Activated CD4-positive, alpha-beta T cell treated with anti-CD3 and anti-CD28 coated beads for 36 hours (primary cell): ENCODE data around the gene OR52E4. TPM values are rescaled to one million over a fixed set of nuclear protein-coding genes. Genes with fewer than 3 reads are reported as not detected.

Source experiments
- ATAC-seq: fragments of 200-7000 bp; cut with Tn5 transposase; one replicate; pipeline ENCODE4 v1.10.0; 2021; ENCODE audit warnings: mild to moderate bottlenecking, moderate library complexity
- CTCF ChIA-PET: fragments of 350-600 bp; sonication (Branson Sonifier 250); formaldehyde crosslinking; loops from one replicate; lab custom pipeline; 2021; ENCODE audit warnings: antibody characterized with exemption; lab: Charles Lee
- POLR2A ChIA-PET: fragments of 350-600 bp; sonication (Branson Sonifier 250); formaldehyde crosslinking; loops from one replicate; lab custom pipeline; 2021; ENCODE audit warnings: antibody characterized with exemption, inconsistent platforms; lab: Charles Lee
- DNase-seq: peaks from one replicate; pipeline ENCODE4 v3.0.0-alpha.2; 2020
- H3K27ac Mint-ChIP-seq: one replicate; pipeline ENCODE4 v1.8.0; 2021; ENCODE audit warnings: mixed read lengths
- H3K27me3 Mint-ChIP-seq: one replicate; pipeline ENCODE4 v1.8.0; 2021; ENCODE audit warnings: mixed read lengths
- H3K36me3 Mint-ChIP-seq: one replicate; pipeline ENCODE4 v1.8.0; 2021; ENCODE audit warnings: low read depth, mixed read lengths
- H3K4me1 Mint-ChIP-seq: one replicate; pipeline ENCODE4 v1.8.0; 2021; ENCODE audit warnings: mixed read lengths
- H3K4me3 Mint-ChIP-seq: one replicate; pipeline ENCODE4 v1.8.0; 2021; ENCODE audit warnings: mild to moderate bottlenecking, moderate library complexity, mixed read lengths
- H3K9me3 Mint-ChIP-seq: one replicate; pipeline ENCODE4 v1.8.0; 2021; ENCODE audit warnings: low read depth, mixed read lengths
- intact Hi-C, 2 experiments: fragments of 100-400 bp; cut with DNase I in 1 of 2; cut with micrococcal nuclease in 1 of 2; formaldehyde crosslinking; loops; one replicate each; pipeline versions ENCODE4 v1.14.2 to v1.15.1; 2022 to 2024; cut with DNase I, micrococcal nuclease
- total RNA-seq, 2 experiments: library from RNA; stranded (reverse); gene quantifications; one replicate each; pipeline ENCODE4 v1.2.3, GENCODE V29; 2021

Gene OR52E4
- total RNA-seq, 2 experiments from 2014 or later: not detected

DNA sequence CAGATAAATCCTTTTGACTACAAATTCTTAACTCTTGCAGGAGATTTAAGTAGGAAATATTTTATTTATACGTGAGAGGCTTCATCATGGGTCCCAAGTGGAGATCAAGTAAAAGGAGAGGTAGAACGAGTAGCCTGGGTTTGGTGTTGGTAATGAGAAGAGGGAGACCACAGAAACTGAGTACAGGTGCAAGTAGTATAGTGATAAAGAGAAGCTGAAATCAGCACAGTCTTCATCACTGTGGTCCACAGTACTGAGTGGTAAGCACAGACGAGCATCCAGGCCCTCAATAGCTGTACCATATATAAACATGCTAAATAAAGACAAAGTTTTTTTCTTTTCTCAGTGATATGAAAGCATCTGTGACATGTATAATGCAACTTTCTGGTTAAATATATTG lies 6.7 kb downstream of the OR52E4 start:
- Mint-ChIP-seq H3K36me3 (no peaks in the 10 kb centered on the region), H3K4me1 (no peaks in the 10 kb centered on the region), H3K27me3 (peaks cover 8% of the 10 kb centered on the region), H3K4me3 (no peak overlapping the region), H3K9me3 (no peaks in the 10 kb centered on the region), H3K27ac (no peak overlapping the region)
- ChIA-PET CTCF (no interaction called here), POLR2A (no interaction called here)
- DNase-seq: no peak
- no peak for ATAC-seq
- intact Hi-C loops: no loop called here

DNA sequence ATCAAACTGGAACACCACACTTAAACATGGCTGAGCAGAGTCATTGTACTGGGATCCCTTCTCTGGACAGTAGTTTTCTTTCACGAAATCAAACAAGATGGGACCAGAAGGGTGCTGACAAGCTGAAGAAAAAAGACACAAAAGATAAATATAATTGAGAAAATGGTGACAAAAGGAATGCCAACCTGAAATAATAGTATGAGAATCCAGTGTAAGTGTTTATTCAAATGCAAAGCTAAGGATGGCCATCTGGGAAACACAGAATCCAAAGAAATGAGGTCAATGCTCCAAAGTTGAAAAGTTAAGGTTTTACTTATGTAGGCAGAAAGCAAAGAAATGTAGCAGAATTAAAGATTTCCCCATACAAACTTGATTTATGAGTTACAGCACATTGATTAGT lies 7.2 kb downstream of the OR52E4 start:
- H3K27me3 Mint-ChIP-seq: peaks cover 5% of the 10 kb centered on the region
- intact Hi-C loops: no loop called here
- CTCF ChIA-PET: interaction anchor here (0.7 kb wide), 1 partner anchor 25 kb away, joined by 3 read pairs; no protein-coding TSS in a partner anchor

GRCh38 chr11:5891216-5891800 lies 10.9 kb downstream of the OR52E4 start:
- H3K27me3 Mint-ChIP-seq: peaks cover 5% of the 10 kb centered on the region
- ATAC-seq (no peak), DNase-seq (no peak)
- no peak overlapping the region for H3K4me3 Mint-ChIP-seq
- no peaks in the 10 kb centered on the region for H3K9me3 Mint-ChIP-seq
- ChIA-PET CTCF (interaction anchor here (0.5 to 1.2 kb wide), 11 partner anchors 11 to 1296 kb away, joined by 3 to 7 read pairs (median 3); no protein-coding TSS in a partner anchor), POLR2A (no interaction called here)
- H3K36me3 Mint-ChIP-seq: no peaks in the 10 kb centered on the region
- no peak overlapping the region for H3K27ac Mint-ChIP-seq
- H3K4me1 Mint-ChIP-seq: no peaks in the 10 kb centered on the region
- intact Hi-C loops: loop anchor here (1.0 to 5.0 kb wide), 5 partner anchors 291 to 767 kb away; no protein-coding TSS in a partner anchor

More for the DNA sequence above, 7.2 kb downstream of the OR52E4 start:
- no peak overlapping the region for H3K27ac Mint-ChIP-seq
- POLR2A ChIA-PET: no interaction called here
- no peaks in the 10 kb centered on the region for H3K36me3 Mint-ChIP-seq
- DNase-seq (no peak), ATAC-seq (no peak)
- no peak overlapping the region for H3K4me3 Mint-ChIP-seq
- H3K4me1 Mint-ChIP-seq: no peaks in the 10 kb centered on the region
- no peaks in the 10 kb centered on the region for H3K9me3 Mint-ChIP-seq

DNA sequence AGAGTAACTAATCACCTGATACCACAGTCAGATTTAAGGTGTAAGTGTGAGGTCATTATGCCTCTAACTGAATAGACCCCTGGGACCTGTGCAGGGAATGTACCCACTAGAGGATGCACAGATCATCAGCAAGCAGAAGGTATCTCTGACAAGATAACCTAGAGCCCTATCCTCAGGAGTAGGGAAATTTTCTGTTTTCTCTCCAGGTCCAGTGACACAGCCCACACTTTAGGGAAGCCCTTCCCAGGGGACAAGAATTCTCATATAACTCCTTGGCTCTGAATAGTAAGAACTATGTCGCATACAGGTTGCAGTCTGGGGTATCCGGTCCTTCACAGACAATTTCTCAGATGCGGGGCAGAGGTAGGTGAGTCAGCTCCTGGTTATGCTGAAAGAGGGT lies 12.5 kb downstream of the OR52E4 start, which contains the start of gene OR52E5:
Gene OR52E5 (plus strand): TSS at position 301 of the 400 bp plus-strand sequence. CDS start 7,569 bp downstream, outside the sequence.
- intact Hi-C loops: loop anchor here (5.0 kb wide), 2 partner anchors 416 to 459 kb away; no protein-coding TSS in a partner anchor
- POLR2A ChIA-PET: no interaction called here

DNA sequence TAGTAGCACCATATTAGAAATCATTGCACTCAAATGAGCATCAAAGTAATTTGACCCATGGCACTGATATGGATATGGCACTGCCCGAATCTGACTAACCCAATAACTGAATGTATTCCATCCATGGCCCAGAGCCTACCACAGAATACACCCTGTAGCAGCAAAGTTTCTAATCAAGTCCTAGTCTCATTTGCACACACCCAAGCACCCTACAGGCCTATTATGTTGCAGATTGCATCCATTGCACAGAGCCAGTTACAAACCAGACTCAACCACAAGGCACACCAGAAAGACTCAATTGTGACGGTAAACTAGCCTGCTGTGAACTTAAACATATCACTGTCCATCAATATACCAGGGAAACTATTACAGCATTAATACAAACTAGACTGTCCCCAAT lies 19.1 kb downstream of the OR52E4 start:
- intact Hi-C loops: no loop called here
- ATAC-seq (no peak), DNase-seq (no peak)
- no peaks in the 10 kb centered on the region for H3K4me1 Mint-ChIP-seq
- ChIA-PET POLR2A (no interaction called here), CTCF (no interaction called here)
- no peaks in the 10 kb centered on the region for H3K9me3 Mint-ChIP-seq
- H3K36me3 Mint-ChIP-seq: no peaks in the 10 kb centered on the region
- no peak overlapping the region for H3K27ac Mint-ChIP-seq
- no peak overlapping the region for H3K4me3 Mint-ChIP-seq
- H3K27me3 Mint-ChIP-seq: peaks cover 5% of the 10 kb centered on the region

More for the DNA sequence above, 12.5 kb downstream of the OR52E4 start, which contains the start of gene OR52E5:
- DNase-seq (no peak), ATAC-seq (no peak)
- Mint-ChIP-seq H3K36me3 (no peaks in the 10 kb centered on the region), H3K9me3 (no peaks in the 10 kb centered on the region), H3K4me3 (no peak within 1 kb of the TSS), H3K27ac (no peak within 1 kb of the TSS), H3K27me3 (peaks cover 6% of the 10 kb centered on the region), H3K4me1 (no peaks in the 10 kb centered on the region)
- CTCF ChIA-PET: interaction anchor here (1.1 kb wide), 1 partner anchor 18 kb away, joined by 4 read pairs; no protein-coding TSS in a partner anchor

DNA sequence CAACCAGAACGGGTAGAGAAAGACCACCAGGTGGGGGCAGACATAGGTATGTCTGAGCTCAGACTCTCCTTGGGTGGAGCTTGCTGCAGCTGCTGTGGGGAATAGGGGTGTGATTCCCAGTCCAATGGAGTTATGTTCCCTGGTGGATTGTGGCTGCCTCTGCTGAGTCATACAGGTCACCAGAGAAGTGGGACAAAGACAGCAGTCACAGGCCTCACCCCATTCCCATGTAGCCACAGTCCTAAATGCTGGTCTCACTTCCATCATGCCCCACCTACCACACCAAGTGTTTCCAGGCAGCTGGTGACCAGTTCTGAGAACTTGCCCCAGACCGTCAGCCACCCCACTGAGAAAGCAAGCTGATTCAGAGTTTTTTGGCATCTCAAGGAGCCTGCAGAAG lies 30.1 kb downstream of the OR52E4 start:
- CTCF ChIA-PET: interaction anchor here (0.6 kb wide), 1 partner anchor 17 kb away, joined by 4 read pairs; the partner anchor contains the start of gene OR52E5
- no peak for ATAC-seq
- Mint-ChIP-seq H3K9me3 (peaks cover 2% of the 10 kb centered on the region), H3K27ac (no peak overlapping the region), H3K4me3 (no peak overlapping the region), H3K36me3 (no peaks in the 10 kb centered on the region), H3K27me3 (peaks cover 16% of the 10 kb centered on the region), H3K4me1 (no peaks in the 10 kb centered on the region)
- POLR2A ChIA-PET: no interaction called here
- intact Hi-C loops: no loop called here
- DNase-seq: no peak

DNA sequence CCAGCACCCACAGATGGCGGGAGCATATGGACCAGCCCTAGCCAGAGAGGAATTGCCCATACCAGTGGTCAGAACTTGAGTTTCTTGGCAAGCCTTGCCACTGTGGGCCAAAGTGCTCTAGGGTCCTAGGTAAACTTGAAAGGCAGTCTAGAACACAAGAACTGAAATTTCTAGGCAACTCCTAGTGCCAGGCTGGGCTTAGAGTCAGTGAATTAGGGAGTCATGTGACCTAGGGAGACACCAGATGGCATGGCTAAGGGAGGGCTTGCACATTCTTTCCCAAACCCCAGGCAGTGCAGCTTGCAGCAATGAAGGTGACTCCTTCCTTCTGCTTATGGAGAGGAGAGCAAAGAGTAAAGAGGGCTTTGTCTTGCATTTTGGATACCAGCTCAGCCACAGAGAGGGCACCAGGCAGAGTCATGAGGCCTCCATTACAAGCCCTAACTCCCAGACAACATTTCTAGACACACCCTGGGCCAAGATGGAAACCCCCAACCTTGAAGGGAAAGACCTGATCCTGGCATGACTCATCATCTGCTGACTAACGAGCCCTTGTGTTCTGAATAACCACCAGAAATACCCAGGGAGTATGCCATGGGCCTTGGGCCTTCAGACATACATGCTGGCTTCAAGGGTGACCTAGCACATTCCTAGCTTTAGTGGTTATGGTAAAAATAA lies 42.5 kb downstream of the OR52E4 start:
- no peak overlapping the region for H3K27ac Mint-ChIP-seq
- no peak overlapping the region for H3K4me3 Mint-ChIP-seq
- intact Hi-C loops: no loop called here
- H3K27me3 Mint-ChIP-seq: no peaks in the 10 kb centered on the region
- peaks cover 9% of the 10 kb centered on the region for H3K9me3 Mint-ChIP-seq
- H3K4me1 Mint-ChIP-seq: peaks cover 3% of the 10 kb centered on the region
- H3K36me3 Mint-ChIP-seq: no peaks in the 10 kb centered on the region
- ChIA-PET POLR2A (no interaction called here), CTCF (interaction anchor here (0.6 kb wide), 1 partner anchor 29 kb away, joined by 3 read pairs; no protein-coding TSS in a partner anchor)
- DNase-seq (peak; percentile 58), ATAC-seq (peak; percentile 92)

DNA sequence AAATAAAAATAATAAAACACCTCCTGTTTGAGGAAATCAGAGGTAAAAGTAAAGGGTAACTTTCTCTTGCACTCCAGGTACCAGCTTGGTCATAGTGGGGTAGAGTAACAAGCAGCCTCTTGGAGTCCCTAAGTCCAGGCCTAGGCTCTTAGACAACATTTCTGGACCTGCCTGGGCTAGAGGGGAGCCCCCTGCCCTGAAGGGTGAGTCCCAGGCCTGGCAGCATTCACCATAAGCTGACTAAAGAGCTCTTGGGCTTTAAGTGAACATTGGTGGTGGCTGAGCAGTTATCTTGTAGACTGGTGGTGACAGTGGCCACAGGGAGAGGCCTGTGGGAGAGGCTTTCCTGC lies 43.0 kb downstream of the OR52E4 start:
- ChIA-PET CTCF (interaction anchor here (0.6 kb wide), 1 partner anchor 30 kb away, joined by 3 read pairs; no protein-coding TSS in a partner anchor), POLR2A (no interaction called here)
- DNase-seq (no peak), ATAC-seq (peak; percentile 47)
- peaks cover 12% of the 10 kb centered on the region for H3K9me3 Mint-ChIP-seq
- H3K4me3 Mint-ChIP-seq: no peak overlapping the region
- H3K36me3 Mint-ChIP-seq: no peaks in the 10 kb centered on the region
- no peak overlapping the region for H3K27ac Mint-ChIP-seq
- peaks cover 1% of the 10 kb centered on the region for H3K27me3 Mint-ChIP-seq
- intact Hi-C loops: no loop called here
- H3K4me1 Mint-ChIP-seq: peaks cover 3% of the 10 kb centered on the region

- POLR2A ChIA-PET: no interaction called here
- CTCF ChIA-PET: interaction anchor here (0.6 kb wide), 1 partner anchor 30 kb away, joined by 3 read pairs; no protein-coding TSS in a partner anchor
- DNase-seq (no peak), ATAC-seq (no peak)
- H3K4me1 Mint-ChIP-seq: peaks cover 3% of the 10 kb centered on the region
- H3K9me3 Mint-ChIP-seq: peaks cover 13% of the 10 kb centered on the region
- no peak overlapping the region for H3K27ac Mint-ChIP-seq
- intact Hi-C loops: no loop called here
- H3K4me3 Mint-ChIP-seq: no peak overlapping the region
- H3K36me3 Mint-ChIP-seq: no peaks in the 10 kb centered on the region
- H3K27me3 Mint-ChIP-seq: peaks cover 2% of the 10 kb centered on the region
These were observed 43.4 kb downstream of the OR52E4 start for GRCh38 chr11:5923794-5924193.

DNA sequence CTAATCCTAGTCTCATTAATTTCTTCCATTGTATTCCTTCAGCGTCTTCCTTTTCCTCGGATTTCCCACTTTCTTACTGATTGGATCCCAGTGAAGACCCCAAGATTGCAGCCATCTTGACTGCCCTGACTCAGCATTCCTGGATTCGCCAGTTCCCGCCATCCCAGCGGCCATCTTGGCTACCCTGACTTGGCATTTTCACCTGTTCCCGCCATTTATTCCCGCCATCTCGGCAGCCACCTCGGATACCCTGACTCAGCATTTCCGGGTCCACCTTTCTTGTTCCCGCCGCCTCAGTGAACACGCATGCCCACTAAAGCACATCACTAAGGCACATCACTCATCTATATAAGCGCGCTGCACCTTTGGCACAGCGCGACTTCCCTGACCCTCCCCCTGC lies 47.8 kb downstream of the OR52E4 start:
- ATAC-seq (no peak), DNase-seq (no peak)
- ChIA-PET CTCF (no interaction called here), POLR2A (no interaction called here)
- H3K4me1 Mint-ChIP-seq: no peaks in the 10 kb centered on the region
- H3K36me3 Mint-ChIP-seq: no peaks in the 10 kb centered on the region
- peaks cover 2% of the 10 kb centered on the region for H3K27me3 Mint-ChIP-seq
- peaks cover 15% of the 10 kb centered on the region for H3K9me3 Mint-ChIP-seq
- H3K27ac Mint-ChIP-seq: no peak overlapping the region
- H3K4me3 Mint-ChIP-seq: no peak overlapping the region
- intact Hi-C loops: no loop called here

GRCh38 chr11:5928811-5929210 lies 48.4 kb downstream of the OR52E4 start:
- ATAC-seq (no peak), DNase-seq (no peak)
- ChIA-PET POLR2A (no interaction called here), CTCF (no interaction called here)
- Mint-ChIP-seq H3K4me3 (no peak overlapping the region), H3K36me3 (no peaks in the 10 kb centered on the region), H3K4me1 (no peaks in the 10 kb centered on the region), H3K9me3 (peaks cover 15% of the 10 kb centered on the region), H3K27ac (no peak overlapping the region), H3K27me3 (peaks cover 2% of the 10 kb centered on the region)
- intact Hi-C loops: no loop called here
